ENCODE data around the gene SCAMP1.

DNA sequence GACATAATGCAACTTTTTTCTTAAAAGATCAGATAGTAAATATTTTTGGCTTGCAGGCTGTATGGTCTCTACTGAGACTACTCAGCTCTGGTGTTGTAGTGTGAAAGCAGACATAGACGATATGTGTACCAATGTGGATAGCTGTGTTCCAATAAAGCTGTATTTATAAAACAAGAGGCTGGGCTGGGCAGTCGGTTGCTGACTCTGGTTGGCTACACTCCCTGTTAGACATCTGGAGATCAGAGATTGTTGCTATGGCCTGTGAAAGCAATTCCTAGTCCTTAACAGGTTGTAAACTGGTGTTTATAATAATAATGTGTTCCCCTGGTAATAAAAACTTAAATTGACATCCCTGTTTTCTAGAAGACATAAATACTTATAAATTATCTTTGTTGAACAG lies 24.4 kb upstream of the SCAMP1 start:
- TF ChIP-seq, protein P1, sequence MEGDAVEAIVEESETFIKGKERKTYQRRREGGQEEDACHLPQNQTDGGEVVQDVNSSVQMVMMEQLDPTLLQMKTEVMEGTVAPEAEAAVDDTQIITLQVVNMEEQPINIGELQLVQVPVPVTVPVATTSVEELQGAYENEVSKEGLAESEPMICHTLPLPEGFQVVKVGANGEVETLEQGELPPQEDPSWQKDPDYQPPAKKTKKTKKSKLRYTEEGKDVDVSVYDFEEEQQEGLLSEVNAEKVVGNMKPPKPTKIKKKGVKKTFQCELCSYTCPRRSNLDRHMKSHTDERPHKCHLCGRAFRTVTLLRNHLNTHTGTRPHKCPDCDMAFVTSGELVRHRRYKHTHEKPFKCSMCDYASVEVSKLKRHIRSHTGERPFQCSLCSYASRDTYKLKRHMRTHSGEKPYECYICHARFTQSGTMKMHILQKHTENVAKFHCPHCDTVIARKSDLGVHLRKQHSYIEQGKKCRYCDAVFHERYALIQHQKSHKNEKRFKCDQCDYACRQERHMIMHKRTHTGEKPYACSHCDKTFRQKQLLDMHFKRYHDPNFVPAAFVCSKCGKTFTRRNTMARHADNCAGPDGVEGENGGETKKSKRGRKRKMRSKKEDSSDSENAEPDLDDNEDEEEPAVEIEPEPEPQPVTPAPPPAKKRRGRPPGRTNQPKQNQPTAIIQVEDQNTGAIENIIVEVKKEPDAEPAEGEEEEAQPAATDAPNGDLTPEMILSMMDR (IDR thresholded peaks at IDR 0.05; ENCODE audit: insufficient read depth, low read length, poor library complexity, severe bottlenecking): no peak
- no peak for TF ChIP-seq EZH2phosphoT487 (conservative IDR thresholded peaks at IDR 0.05; ENCODE audit: low read length)
